ENCODE data around the gene TACC3. TPM values are rescaled to one million over a fixed set of nuclear protein-coding genes. Genes with fewer than 3 reads are reported as not detected.

Gene TACC3
- total and polyA plus RNA-seq, 2 donors (not counting 1 experiment from before 2014, with no cell fraction given) = 7.3 to 10.2 TPM

GRCh38 chr4:1770245-1770644 is 48.9 kb downstream of the TACC3 start:
- Histone ChIP-seq H3K9ac (ENCODE audit: insufficient read depth, low read length) (no peak overlapping the region), H3K36me3 (ENCODE audit: control insufficient read depth, insufficient read depth, low read length) (no peaks in the 10 kb centered on the region), H3K4me1 (ENCODE audit: control insufficient read depth, extremely low read depth, insufficient read depth, low read length) (no peaks in the 10 kb centered on the region), H4K20me1 (ENCODE audit: control insufficient read depth, extremely low read depth, insufficient read depth, low read length) (no peaks in the 10 kb centered on the region), H3K27ac (ENCODE audit: insufficient read depth, low read length) (no peak overlapping the region), H3K4me2 (ENCODE audit: extremely low read depth, insufficient read depth, low read length) (no peak overlapping the region), H2AFZ (ENCODE audit: low read length) (no peak overlapping the region), H3K27me3 (ENCODE audit: control insufficient read depth, insufficient read depth, low read length) (no peaks in the 10 kb centered on the region), H3K9me3 (ENCODE audit: control insufficient read depth, insufficient read depth, low read depth, low read length) (no peaks in the 10 kb centered on the region), H3K4me3 (replicated peaks in 1 of 4; ENCODE audit: control extremely low read depth in 1 of 4, insufficient read depth in 1 of 4, low read depth in 3 of 4, low read length in 4 of 4) (no peak overlapping the region), H3K79me2 (ENCODE audit: control insufficient read depth, insufficient read depth, low read length) (no peaks in the 10 kb centered on the region)
- no peak for TF ChIP-seq EZH2 (IDR thresholded peaks at IDR 0.05; ENCODE audit: low read length, missing control alignments)
- no peak for TF ChIP-seq CTCF (conservative IDR thresholded peaks at IDR 0.05 in 1 of 2, IDR thresholded peaks at IDR 0.05 in 1 of 2; ENCODE audit: low read depth in 1 of 2, low read length in 2 of 2)
- no peak for DNase-seq (ENCODE audit: low read depth in 2 of 2)

GRCh38 chr4:1770791-1771231 is 49.5 kb downstream of the TACC3 start:
- Histone ChIP-seq H3K36me3 (ENCODE audit: control insufficient read depth, insufficient read depth, low read length) (no peaks in the 10 kb centered on the region), H3K4me2 (ENCODE audit: extremely low read depth, insufficient read depth, low read length) (no peak overlapping the region), H3K4me3 (replicated peaks in 1 of 4; ENCODE audit: control extremely low read depth in 1 of 4, insufficient read depth in 1 of 4, low read depth in 3 of 4, low read length in 4 of 4) (no peak overlapping the region), H3K27me3 (ENCODE audit: control insufficient read depth, insufficient read depth, low read length) (no peaks in the 10 kb centered on the region), H3K79me2 (ENCODE audit: control insufficient read depth, insufficient read depth, low read length) (no peaks in the 10 kb centered on the region), H2AFZ (ENCODE audit: low read length) (no peak overlapping the region), H3K27ac (ENCODE audit: insufficient read depth, low read length) (no peak overlapping the region), H3K9ac (ENCODE audit: insufficient read depth, low read length) (no peak overlapping the region), H3K4me1 (ENCODE audit: control insufficient read depth, extremely low read depth, insufficient read depth, low read length) (no peaks in the 10 kb centered on the region), H4K20me1 (ENCODE audit: control insufficient read depth, extremely low read depth, insufficient read depth, low read length) (no peaks in the 10 kb centered on the region), H3K9me3 (ENCODE audit: control insufficient read depth, insufficient read depth, low read depth, low read length) (no peaks in the 10 kb centered on the region)
- no peak for DNase-seq (ENCODE audit: low read depth in 2 of 2)
- no peak for TF ChIP-seq CTCF (conservative IDR thresholded peaks at IDR 0.05 in 1 of 2, IDR thresholded peaks at IDR 0.05 in 1 of 2; ENCODE audit: low read depth in 1 of 2, low read length in 2 of 2)
- TF ChIP-seq EZH2 (IDR thresholded peaks at IDR 0.05; ENCODE audit: low read length, missing control alignments) = no peak

GRCh38 chr4:1771555-1772305 is 50.4 kb downstream of the TACC3 start:
- no peaks in the 10 kb centered on the region for H3K36me3 ChIP-seq (ENCODE audit: control insufficient read depth, insufficient read depth, low read length)
- H3K4me3 ChIP-seq (replicated peaks in 1 of 4; ENCODE audit: control extremely low read depth in 1 of 4, insufficient read depth in 1 of 4, low read depth in 3 of 4, low read length in 4 of 4) = no peak overlapping the region
- H3K4me2 ChIP-seq (ENCODE audit: extremely low read depth, insufficient read depth, low read length) = no peak overlapping the region
- no peak overlapping the region for H2AFZ ChIP-seq (ENCODE audit: low read length)
- H3K9me3 ChIP-seq (ENCODE audit: control insufficient read depth, insufficient read depth, low read depth, low read length) = no peaks in the 10 kb centered on the region
- TF ChIP-seq EZH2 (IDR thresholded peaks at IDR 0.05; ENCODE audit: low read length, missing control alignments) (no peak), CTCF (conservative IDR thresholded peaks at IDR 0.05 in 1 of 2, IDR thresholded peaks at IDR 0.05 in 1 of 2; ENCODE audit: low read depth in 1 of 2, low read length in 2 of 2) (no peak)
- H3K27ac ChIP-seq (ENCODE audit: insufficient read depth, low read length) = no peak overlapping the region
- no peak overlapping the region for H3K9ac ChIP-seq (ENCODE audit: insufficient read depth, low read length)
- H3K79me2 ChIP-seq (ENCODE audit: control insufficient read depth, insufficient read depth, low read length) = no peaks in the 10 kb centered on the region
- H3K27me3 ChIP-seq (ENCODE audit: control insufficient read depth, insufficient read depth, low read length) = no peaks in the 10 kb centered on the region
- no peaks in the 10 kb centered on the region for H4K20me1 ChIP-seq (ENCODE audit: control insufficient read depth, extremely low read depth, insufficient read depth, low read length)
- no peaks in the 10 kb centered on the region for H3K4me1 ChIP-seq (ENCODE audit: control insufficient read depth, extremely low read depth, insufficient read depth, low read length)
- no peak for DNase-seq (ENCODE audit: low read depth in 2 of 2)

Measured in fibroblast of lung (primary cell).